Fibroblast of lung (primary cell): ENCODE results near the gene POLR1E. TPM values are rescaled to one million over a fixed set of nuclear protein-coding genes. Genes with fewer than 3 reads are reported as not detected.

ENCODE experiments used
- DNase-seq, 2 donors: peaks; one replicate each; pipeline versions ENCODE4 v3.0.0 to v3.0.0-alpha.2; 2010; ENCODE audit warnings: low read depth in 2 of 2
- H2AFZ ChIP-seq: 2 replicates; pipeline ENCODE4 v1.5.1; 2012; ENCODE audit warnings: low read length, control low read depth, inconsistent platforms
- H3K27ac ChIP-seq: 2 replicates; pipeline ENCODE4 v1.5.1; 2011; ENCODE audit warnings: low read length, control low read depth; ENCODE audit not compliant: insufficient read depth
- H3K27me3 ChIP-seq: 2 replicates; pipeline ENCODE4 v1.5.1; 2011; ENCODE audit warnings: mild to moderate bottlenecking, low read length; ENCODE audit not compliant: control insufficient read depth, insufficient read depth
- H3K36me3 ChIP-seq: 2 replicates; pipeline ENCODE4 v1.5.1; 2011; ENCODE audit warnings: low read length; ENCODE audit not compliant: control insufficient read depth, insufficient read depth
- H3K4me1 ChIP-seq: 2 replicates; pipeline ENCODE4 v1.5.1; 2011; ENCODE audit warnings: low read length; ENCODE audit not compliant: control insufficient read depth, insufficient read depth; ENCODE audit errors: extremely low read depth
- H3K4me2 ChIP-seq: 2 replicates; pipeline ENCODE4 v1.5.1; 2011; ENCODE audit warnings: low read length, control low read depth; ENCODE audit not compliant: insufficient read depth; ENCODE audit errors: extremely low read depth
- H3K4me3 ChIP-seq, 4 experiments: fragments of 200-600 bp in 1 of 4; sonication (generic) in 1 of 4; replicated peaks in 1 of 4; 2 replicates each; pipeline ENCODE4 v1.5.1; 2011 to 2016; ENCODE audit warnings: low read length in 4 of 4, low read depth in 3 of 4, mild to moderate bottlenecking in 3 of 4, control low read depth in 2 of 4, inconsistent platforms in 1 of 4, mixed read lengths in 1 of 4; ENCODE audit not compliant: insufficient read depth in 1 of 4; ENCODE audit errors: control extremely low read depth in 1 of 4
- H3K79me2 ChIP-seq: 2 replicates; pipeline ENCODE4 v1.5.1; 2012; ENCODE audit warnings: mild to moderate bottlenecking, low read length, inconsistent platforms; ENCODE audit not compliant: control insufficient read depth, insufficient read depth
- H3K9ac ChIP-seq: 2 replicates; pipeline ENCODE4 v1.5.1; 2011; ENCODE audit warnings: mild to moderate bottlenecking, low read length, control low read depth; ENCODE audit not compliant: insufficient read depth
- H3K9me3 ChIP-seq: 2 replicates; pipeline ENCODE4 v1.5.1; 2012; ENCODE audit warnings: low read depth, low read length; ENCODE audit not compliant: control insufficient read depth, insufficient read depth
- H4K20me1 ChIP-seq: 2 replicates; pipeline ENCODE4 v1.5.1; 2011; ENCODE audit warnings: low read length; ENCODE audit not compliant: control insufficient read depth, insufficient read depth; ENCODE audit errors: extremely low read depth
- CTCF ChIP-seq, 2 donors: IDR thresholded peaks in 1 of 2; conservative IDR thresholded peaks in 1 of 2; 1 replicate in 1 of 2; 2 replicates in 1 of 2; pipeline ENCODE4 v1.5.1; 2011 to 2012; ENCODE audit warnings: low read length in 2 of 2, control low read depth in 1 of 2, inconsistent platforms in 1 of 2, low read depth in 1 of 2, mild to moderate bottlenecking in 1 of 2
- EZH2 ChIP-seq: IDR thresholded peaks from 2 replicates; pipeline ENCODE4 v1.5.1; 2012; ENCODE audit warnings: low read length, control low read depth, mild to moderate bottlenecking; ENCODE audit errors: missing control alignments
- polyA plus RNA-seq, 2 donors: library from polyadenylated mRNA; depleted of rRNA in 1 of 2; stranded (reverse) in 1 of 2; unstranded in 1 of 2; fragments of >200 nt; gene quantifications; 2 replicates each; pipeline ENCODE4 v1.2.1, GENCODE V29; 2011 to 2012; ENCODE audit warnings: missing spikeins in 1 of 2
- total RNA-seq: library from RNA; depleted of rRNA; stranded (reverse); fragments of >200 nt; gene quantifications from 2 replicates; pipeline ENCODE4 v1.2.1, GENCODE V29; 2014

Gene POLR1E
- total and polyA plus RNA-seq, 2 donors (not counting 1 experiment from before 2014, with no cell fraction given) = 30.9 to 31.7 TPM

GRCh38 chr9:37437621-37438020, 48.1 kb upstream of the POLR1E start:
- Histone ChIP-seq H3K79me2 (peaks cover 1% of the 10 kb centered on the region), H3K27ac (no peak overlapping the region), H3K4me2 (no peak overlapping the region), H4K20me1 (no peaks in the 10 kb centered on the region), H3K4me3 (no peak overlapping the region), H3K9ac (no peak overlapping the region), H3K4me1 (no peaks in the 10 kb centered on the region), H3K9me3 (no peaks in the 10 kb centered on the region), H3K27me3 (no peaks in the 10 kb centered on the region), H2AFZ (no peak overlapping the region), H3K36me3 (peaks cover 31% of the 10 kb centered on the region)
- no peak for DNase-seq
- TF ChIP-seq CTCF (conservative IDR thresholded peaks at IDR 0.05 in 1 of 2, IDR thresholded peaks at IDR 0.05 in 1 of 2; ENCODE audit: low read depth in 1 of 2, low read length in 2 of 2) (no peak), EZH2 (no peak)

GRCh38 chr9:37438359-37438758, 47.4 kb upstream of the POLR1E start:
- no peak overlapping the region for H3K4me3 ChIP-seq
- no peak overlapping the region for H2AFZ ChIP-seq
- no peaks in the 10 kb centered on the region for H3K9me3 ChIP-seq
- peaks cover 28% of the 10 kb centered on the region for H3K36me3 ChIP-seq
- H3K79me2 ChIP-seq = peaks cover 1% of the 10 kb centered on the region
- H3K27me3 ChIP-seq = no peaks in the 10 kb centered on the region
- no peak overlapping the region for H3K9ac ChIP-seq
- H3K27ac ChIP-seq = no peak overlapping the region
- no peaks in the 10 kb centered on the region for H4K20me1 ChIP-seq
- H3K4me1 ChIP-seq = no peaks in the 10 kb centered on the region
- TF ChIP-seq CTCF (conservative IDR thresholded peaks at IDR 0.05 in 1 of 2, IDR thresholded peaks at IDR 0.05 in 1 of 2; ENCODE audit: low read depth in 1 of 2, low read length in 2 of 2) = no peak
- no peak for TF ChIP-seq EZH2
- DNase-seq = no peak
- H3K4me2 ChIP-seq = no peak overlapping the region

- H3K27me3 ChIP-seq = no peaks in the 10 kb centered on the region
- H2AFZ ChIP-seq = no peak overlapping the region
- H3K4me2 ChIP-seq = no peak overlapping the region
- DNase-seq = no peak
- H3K27ac ChIP-seq = no peak overlapping the region
- no peak overlapping the region for H3K4me3 ChIP-seq
- no peaks in the 10 kb centered on the region for H3K9me3 ChIP-seq
- H3K79me2 ChIP-seq = peaks cover 6% of the 10 kb centered on the region
- no peak overlapping the region for H3K9ac ChIP-seq
- H3K36me3 ChIP-seq = peaks cover 22% of the 10 kb centered on the region
- no peaks in the 10 kb centered on the region for H3K4me1 ChIP-seq
- TF ChIP-seq EZH2 (no peak), CTCF (conservative IDR thresholded peaks at IDR 0.05 in 1 of 2, IDR thresholded peaks at IDR 0.05 in 1 of 2; ENCODE audit: low read depth in 1 of 2, low read length in 2 of 2) (no peak)
- no peaks in the 10 kb centered on the region for H4K20me1 ChIP-seq
Observed at GRCh38 chr9:37441776-37442370, 43.9 kb upstream of the POLR1E start.
